ENCODE measurements around the gene SIX6.

SIX6 gene

GRCh38 chr14:60495946-60496345 is 13.0 kb upstream of the SIX6 start:
- Histone ChIP-seq H3K4ac (ENCODE audit: low read length) (no peak overlapping the region), H3K27ac (replicated peaks; ENCODE audit: low read length) (no peak overlapping the region), H3K79me1 (ENCODE audit: low read depth, low read length) (no peaks in the 10 kb centered on the region), H3K9me3 (replicated peaks in 1 of 2; ENCODE audit: control insufficient read depth in 2 of 2, insufficient read depth in 1 of 2, low read depth in 1 of 2, low read length in 2 of 2) (no peaks in the 10 kb centered on the region), H3K4me1 (ENCODE audit: control insufficient read depth in 2 of 2, insufficient read depth in 1 of 2, low read depth in 1 of 2, low read length in 2 of 2) (no peaks in the 10 kb centered on the region), H4K8ac (ENCODE audit: low read depth, low read length) (no peak overlapping the region), H3K23ac (ENCODE audit: low read depth, low read length, poor library complexity) (no peak overlapping the region), H2BK5ac (ENCODE audit: low read length) (no peak overlapping the region), H2BK15ac (ENCODE audit: low read length) (no peak overlapping the region), H4K91ac (ENCODE audit: low read depth, low read length, poor library complexity) (no peak overlapping the region), H3K4me3 (ENCODE audit: low read length in 2 of 2) (no peak overlapping the region), H2BK120ac (ENCODE audit: low read depth, low read length) (no peak overlapping the region), H3K36me3 (replicated peaks in 1 of 2; ENCODE audit: control insufficient read depth in 2 of 2, insufficient read depth in 2 of 2, low read length in 2 of 2) (no peaks in the 10 kb centered on the region), H3K18ac (ENCODE audit: low read length) (no peak overlapping the region), H2AFZ (ENCODE audit: low read length) (no peak overlapping the region), H2BK12ac (ENCODE audit: low read length) (no peak overlapping the region), H3K27me3 (ENCODE audit: control insufficient read depth in 3 of 3, insufficient read depth in 3 of 3, low read depth in 1 of 3, low read length in 3 of 3) (peaks cover 0 to 30% (median 0%) of the 10 kb centered on the region in 3 experiments), H3K14ac (ENCODE audit: low read length) (no peak overlapping the region), H3K9ac (ENCODE audit: low read depth, low read length, poor library complexity) (no peak overlapping the region), H2AK5ac (ENCODE audit: low read depth, low read length) (no peak overlapping the region), H3K4me2 (ENCODE audit: insufficient read depth, low read length, poor library complexity, severe bottlenecking) (no peak overlapping the region)
- no peak for DNase-seq (ENCODE audit: low spot score)
- WGBS, 2 donors (ENCODE audit: extremely low coverage in 2 of 2, insufficient read length in 2 of 2, insufficient replicate concordance in 1 of 2), result no CpG with 5 or more reads among the region's 1 CpG

- Histone ChIP-seq H3K18ac (ENCODE audit: low read length) (no peak overlapping the region), H2AK5ac (ENCODE audit: low read depth, low read length) (no peak overlapping the region), H3K36me3 (replicated peaks in 1 of 2; ENCODE audit: control insufficient read depth in 2 of 2, insufficient read depth in 2 of 2, low read length in 2 of 2) (no peaks in the 10 kb centered on the region), H3K9ac (ENCODE audit: low read depth, low read length, poor library complexity) (no peak overlapping the region), H4K8ac (ENCODE audit: low read depth, low read length) (no peak overlapping the region), H3K9me3 (replicated peaks in 1 of 2; ENCODE audit: control insufficient read depth in 2 of 2, insufficient read depth in 1 of 2, low read depth in 1 of 2, low read length in 2 of 2) (no peaks in the 10 kb centered on the region), H2BK120ac (ENCODE audit: low read depth, low read length) (no peak overlapping the region), H3K4me2 (ENCODE audit: insufficient read depth, low read length, poor library complexity, severe bottlenecking) (no peak overlapping the region), H3K79me1 (ENCODE audit: low read depth, low read length) (no peaks in the 10 kb centered on the region), H4K91ac (ENCODE audit: low read depth, low read length, poor library complexity) (no peak overlapping the region), H2BK15ac (ENCODE audit: low read length) (no peak overlapping the region), H3K4ac (ENCODE audit: low read length) (no peak overlapping the region), H2AFZ (ENCODE audit: low read length) (no peak overlapping the region), H3K23ac (ENCODE audit: low read depth, low read length, poor library complexity) (no peak overlapping the region), H3K4me1 (ENCODE audit: control insufficient read depth in 2 of 2, insufficient read depth in 1 of 2, low read depth in 1 of 2, low read length in 2 of 2) (peaks cover 0 to 3% of the 10 kb centered on the region in 2 donors), H3K4me3 (ENCODE audit: low read length in 2 of 2) (no peak overlapping the region), H2BK5ac (ENCODE audit: low read length) (no peak overlapping the region), H3K27me3 (ENCODE audit: control insufficient read depth in 3 of 3, insufficient read depth in 3 of 3, low read depth in 1 of 3, low read length in 3 of 3) (peaks cover 18 to 62% (median 20%) of the 10 kb centered on the region in 3 experiments), H3K14ac (ENCODE audit: low read length) (no peak overlapping the region), H2BK12ac (ENCODE audit: low read length) (no peak overlapping the region), H3K27ac (replicated peaks; ENCODE audit: low read length) (no peak overlapping the region)
- no peak for DNase-seq (ENCODE audit: low spot score)
These were observed 6.4 kb upstream of the SIX6 start for GRCh38 chr14:60502541-60502940.

DNA sequence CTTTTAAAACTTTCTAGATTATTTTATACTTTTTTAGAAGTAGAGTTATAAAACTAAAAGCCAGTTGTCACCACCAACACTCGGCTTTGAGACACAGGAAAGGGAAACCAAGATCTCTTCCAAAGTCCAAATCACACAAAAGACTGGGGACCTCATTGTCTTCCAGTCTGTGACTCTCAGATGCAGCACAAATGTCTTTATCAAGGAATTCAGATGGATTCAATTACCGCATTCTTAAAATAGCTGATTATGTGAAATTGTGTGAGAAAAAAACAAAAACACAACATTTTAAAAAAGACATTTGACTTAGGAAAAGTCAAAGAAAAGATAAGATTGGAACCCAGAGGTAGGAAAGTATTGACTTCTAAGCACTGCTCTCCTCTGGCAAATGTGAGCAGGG is 3.5 kb upstream of the SIX6 start:
- H3K4me1 ChIP-seq (ENCODE audit: control insufficient read depth in 2 of 2, insufficient read depth in 1 of 2, low read depth in 1 of 2, low read length in 2 of 2), result peaks cover 0 to 16% of the 10 kb centered on the region in 2 donors
- no peak overlapping the region for H2BK120ac ChIP-seq (ENCODE audit: low read depth, low read length)
- H3K36me3 ChIP-seq (replicated peaks in 1 of 2; ENCODE audit: control insufficient read depth in 2 of 2, insufficient read depth in 2 of 2, low read length in 2 of 2), result no peaks in the 10 kb centered on the region
- no peaks in the 10 kb centered on the region for H3K9me3 ChIP-seq (replicated peaks in 1 of 2; ENCODE audit: control insufficient read depth in 2 of 2, insufficient read depth in 1 of 2, low read depth in 1 of 2, low read length in 2 of 2)
- no peak overlapping the region for H3K18ac ChIP-seq (ENCODE audit: low read length)
- no peak overlapping the region for H2BK12ac ChIP-seq (ENCODE audit: low read length)
- no peak overlapping the region for H2BK5ac ChIP-seq (ENCODE audit: low read length)
- no peak overlapping the region for H3K9ac ChIP-seq (ENCODE audit: low read depth, low read length, poor library complexity)
- H4K8ac ChIP-seq (ENCODE audit: low read depth, low read length), result no peak overlapping the region
- H3K27me3 ChIP-seq (ENCODE audit: control insufficient read depth in 3 of 3, insufficient read depth in 3 of 3, low read depth in 1 of 3, low read length in 3 of 3), result peaks cover 33 to 91% (median 47%) of the 10 kb centered on the region in 3 experiments
- H3K27ac ChIP-seq (replicated peaks; ENCODE audit: low read length), result no peak overlapping the region
- H3K23ac ChIP-seq (ENCODE audit: low read depth, low read length, poor library complexity), result no peak overlapping the region
- no peak overlapping the region for H3K4me3 ChIP-seq (ENCODE audit: low read length in 2 of 2)
- WGBS, 2 donors (ENCODE audit: extremely low coverage in 2 of 2, insufficient read length in 2 of 2, insufficient replicate concordance in 1 of 2), result no CpG with 5 or more reads among the region's 2 CpGs
- no peak overlapping the region for H2AFZ ChIP-seq (ENCODE audit: low read length)
- H3K4me2 ChIP-seq (ENCODE audit: insufficient read depth, low read length, poor library complexity, severe bottlenecking), result no peak overlapping the region
- H3K14ac ChIP-seq (ENCODE audit: low read length), result no peak overlapping the region
- DNase-seq (ENCODE audit: low spot score), result peak; percentile 24
- H3K4ac ChIP-seq (ENCODE audit: low read length), result no peak overlapping the region
- no peak overlapping the region for H2BK15ac ChIP-seq (ENCODE audit: low read length)
- H3K79me1 ChIP-seq (ENCODE audit: low read depth, low read length), result no peaks in the 10 kb centered on the region
- no peak overlapping the region for H2AK5ac ChIP-seq (ENCODE audit: low read depth, low read length)
- no peak overlapping the region for H4K91ac ChIP-seq (ENCODE audit: low read depth, low read length, poor library complexity)

GRCh38 chr14:60506010-60506409 is 2.9 kb upstream of the SIX6 start:
- DNase-seq (ENCODE audit: low spot score), result no peak
- no peak overlapping the region for H3K27ac ChIP-seq (replicated peaks; ENCODE audit: low read length)
- H3K18ac ChIP-seq (ENCODE audit: low read length), result no peak overlapping the region
- H2BK5ac ChIP-seq (ENCODE audit: low read length), result no peak overlapping the region
- no CpG with 5 or more reads among the region's 7 CpGs for WGBS, 2 donors (ENCODE audit: extremely low coverage in 2 of 2, insufficient read length in 2 of 2, insufficient replicate concordance in 1 of 2)
- H2BK15ac ChIP-seq (ENCODE audit: low read length), result no peak overlapping the region
- H3K79me1 ChIP-seq (ENCODE audit: low read depth, low read length), result no peaks in the 10 kb centered on the region
- H3K4ac ChIP-seq (ENCODE audit: low read length), result no peak overlapping the region
- no peak overlapping the region for H2BK12ac ChIP-seq (ENCODE audit: low read length)
- no peak overlapping the region for H3K14ac ChIP-seq (ENCODE audit: low read length)
- no peak overlapping the region for H4K91ac ChIP-seq (ENCODE audit: low read depth, low read length, poor library complexity)
- no peak overlapping the region for H3K23ac ChIP-seq (ENCODE audit: low read depth, low read length, poor library complexity)
- H2BK120ac ChIP-seq (ENCODE audit: low read depth, low read length), result no peak overlapping the region
- no peaks in the 10 kb centered on the region for H3K9me3 ChIP-seq (replicated peaks in 1 of 2; ENCODE audit: control insufficient read depth in 2 of 2, insufficient read depth in 1 of 2, low read depth in 1 of 2, low read length in 2 of 2)
- H3K9ac ChIP-seq (ENCODE audit: low read depth, low read length, poor library complexity), result no peak overlapping the region
- H2AK5ac ChIP-seq (ENCODE audit: low read depth, low read length), result no peak overlapping the region
- peaks cover 0 to 18% of the 10 kb centered on the region in 2 donors for H3K4me1 ChIP-seq (ENCODE audit: control insufficient read depth in 2 of 2, insufficient read depth in 1 of 2, low read depth in 1 of 2, low read length in 2 of 2)
- no peak overlapping the region for H3K4me2 ChIP-seq (ENCODE audit: insufficient read depth, low read length, poor library complexity, severe bottlenecking)
- H4K8ac ChIP-seq (ENCODE audit: low read depth, low read length), result no peak overlapping the region
- H2AFZ ChIP-seq (ENCODE audit: low read length), result no peak overlapping the region
- H3K27me3 ChIP-seq (ENCODE audit: control insufficient read depth in 3 of 3, insufficient read depth in 3 of 3, low read depth in 1 of 3, low read length in 3 of 3), result peaks cover 39 to 97% (median 53%) of the 10 kb centered on the region in 3 experiments
- H3K36me3 ChIP-seq (replicated peaks in 1 of 2; ENCODE audit: control insufficient read depth in 2 of 2, insufficient read depth in 2 of 2, low read length in 2 of 2), result no peaks in the 10 kb centered on the region
- H3K4me3 ChIP-seq (ENCODE audit: low read length in 2 of 2), result no peak overlapping the region
